Adrenal gland (tissue), 5 donors: ENCODE measurements around the gene NBL1.

Source experiments
- POLR2A ChIP-seq, 2 donors: fragments of 450-650 bp; IDR thresholded peaks; one replicate each; pipeline ENCODE4 v1.6.1; 2017; ENCODE audit warnings: antibody characterized with exemption in 2 of 2, mild to moderate bottlenecking in 2 of 2, moderate library complexity in 1 of 2
- TF ChIP-seq, protein P1 (sequence below), 6 experiments: fragments of 450-650 bp in 4 of 6; fragments of 200-600 bp in 2 of 6; sonication (generic) in 1 of 6; IDR thresholded peaks; 1 replicate in 5 of 6; 2 replicates in 1 of 6; pipeline versions ENCODE4 v1.5.1 to v1.8.0; 2016 to 2021; ENCODE audit warnings: antibody characterized with exemption in 6 of 6, mild to moderate bottlenecking in 2 of 6, moderate library complexity in 1 of 6
- donor health status: DM: no; HTN: no; CAD: no.

DNA sequence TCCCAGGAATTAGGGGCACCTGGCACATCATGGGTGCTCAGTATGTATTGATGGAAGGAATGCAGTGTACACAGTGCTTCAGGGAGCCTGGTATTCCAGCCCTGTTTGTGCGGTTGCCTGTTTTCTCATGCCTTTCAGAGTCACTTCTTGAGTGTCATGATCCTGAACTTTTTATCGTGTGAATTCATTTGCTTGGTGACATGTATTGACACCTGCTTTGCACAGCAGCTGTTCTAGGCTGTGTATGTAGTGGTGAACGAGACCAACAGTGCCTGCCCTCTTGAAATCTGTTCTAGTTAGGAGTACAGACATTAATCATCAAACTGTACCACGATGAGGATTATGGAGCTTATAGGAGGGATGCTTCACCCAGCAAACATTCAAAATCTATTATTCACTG, 26.7 kb downstream of the NBL1 start:
- TF ChIP-seq, protein P1, sequence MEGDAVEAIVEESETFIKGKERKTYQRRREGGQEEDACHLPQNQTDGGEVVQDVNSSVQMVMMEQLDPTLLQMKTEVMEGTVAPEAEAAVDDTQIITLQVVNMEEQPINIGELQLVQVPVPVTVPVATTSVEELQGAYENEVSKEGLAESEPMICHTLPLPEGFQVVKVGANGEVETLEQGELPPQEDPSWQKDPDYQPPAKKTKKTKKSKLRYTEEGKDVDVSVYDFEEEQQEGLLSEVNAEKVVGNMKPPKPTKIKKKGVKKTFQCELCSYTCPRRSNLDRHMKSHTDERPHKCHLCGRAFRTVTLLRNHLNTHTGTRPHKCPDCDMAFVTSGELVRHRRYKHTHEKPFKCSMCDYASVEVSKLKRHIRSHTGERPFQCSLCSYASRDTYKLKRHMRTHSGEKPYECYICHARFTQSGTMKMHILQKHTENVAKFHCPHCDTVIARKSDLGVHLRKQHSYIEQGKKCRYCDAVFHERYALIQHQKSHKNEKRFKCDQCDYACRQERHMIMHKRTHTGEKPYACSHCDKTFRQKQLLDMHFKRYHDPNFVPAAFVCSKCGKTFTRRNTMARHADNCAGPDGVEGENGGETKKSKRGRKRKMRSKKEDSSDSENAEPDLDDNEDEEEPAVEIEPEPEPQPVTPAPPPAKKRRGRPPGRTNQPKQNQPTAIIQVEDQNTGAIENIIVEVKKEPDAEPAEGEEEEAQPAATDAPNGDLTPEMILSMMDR (IDR thresholded peaks at IDR 0.05), result no peak
- no peak for TF ChIP-seq POLR2A (IDR thresholded peaks at IDR 0.05)
